ENCODE measurements around the gene RPH3AL.

DNA sequence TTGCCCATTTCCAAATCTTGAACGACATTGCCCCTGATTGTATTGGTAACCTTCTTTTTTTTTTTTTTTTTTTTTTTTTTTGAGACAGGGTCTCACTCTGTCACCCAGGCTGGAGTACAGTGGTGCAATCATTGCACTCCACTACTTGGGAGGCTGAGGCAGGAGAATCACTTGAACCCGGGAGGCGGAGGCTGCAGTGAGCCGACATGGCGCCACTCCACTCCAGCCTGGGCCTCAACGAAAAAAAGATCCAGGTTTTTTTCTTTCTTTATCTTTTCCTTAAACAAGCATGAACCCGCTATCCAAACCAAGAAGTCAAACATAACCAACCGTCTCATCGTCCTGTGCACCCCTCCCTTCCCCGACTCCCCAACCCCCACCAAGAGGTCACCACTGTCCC, 47.6 kb upstream of the RPH3AL start:
- TF ChIP-seq, protein P1, sequence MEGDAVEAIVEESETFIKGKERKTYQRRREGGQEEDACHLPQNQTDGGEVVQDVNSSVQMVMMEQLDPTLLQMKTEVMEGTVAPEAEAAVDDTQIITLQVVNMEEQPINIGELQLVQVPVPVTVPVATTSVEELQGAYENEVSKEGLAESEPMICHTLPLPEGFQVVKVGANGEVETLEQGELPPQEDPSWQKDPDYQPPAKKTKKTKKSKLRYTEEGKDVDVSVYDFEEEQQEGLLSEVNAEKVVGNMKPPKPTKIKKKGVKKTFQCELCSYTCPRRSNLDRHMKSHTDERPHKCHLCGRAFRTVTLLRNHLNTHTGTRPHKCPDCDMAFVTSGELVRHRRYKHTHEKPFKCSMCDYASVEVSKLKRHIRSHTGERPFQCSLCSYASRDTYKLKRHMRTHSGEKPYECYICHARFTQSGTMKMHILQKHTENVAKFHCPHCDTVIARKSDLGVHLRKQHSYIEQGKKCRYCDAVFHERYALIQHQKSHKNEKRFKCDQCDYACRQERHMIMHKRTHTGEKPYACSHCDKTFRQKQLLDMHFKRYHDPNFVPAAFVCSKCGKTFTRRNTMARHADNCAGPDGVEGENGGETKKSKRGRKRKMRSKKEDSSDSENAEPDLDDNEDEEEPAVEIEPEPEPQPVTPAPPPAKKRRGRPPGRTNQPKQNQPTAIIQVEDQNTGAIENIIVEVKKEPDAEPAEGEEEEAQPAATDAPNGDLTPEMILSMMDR (conservative IDR thresholded peaks at IDR 0.05), result no peak
- no peak for TF ChIP-seq EZH2 (IDR thresholded peaks at IDR 0.05; ENCODE audit: low read depth)
